HUES64 (cell line): ENCODE results near the gene TERF2IP. TPM values are rescaled to one million over a fixed set of nuclear protein-coding genes. Genes with fewer than 3 reads are reported as not detected.

Source experiments
- H3K27ac ChIP-seq: 2 replicates; pipeline ENCODE4 v1.7.0; 2013; ENCODE audit warnings: low read depth, low read length, inconsistent platforms
- H3K27me3 ChIP-seq: 2 replicates; pipeline ENCODE4 v1.6.1; 2013; ENCODE audit warnings: mild to moderate bottlenecking, low read length; ENCODE audit not compliant: insufficient read depth
- H3K36me3 ChIP-seq: 2 replicates; pipeline ENCODE4 v1.6.1; 2013; ENCODE audit warnings: mild to moderate bottlenecking, low read length; ENCODE audit not compliant: insufficient read depth
- H3K4me1 ChIP-seq: 2 replicates; pipeline ENCODE4 v1.6.1; 2013; ENCODE audit warnings: mild to moderate bottlenecking, low read length, moderate library complexity; ENCODE audit not compliant: insufficient read depth
- H3K4me3 ChIP-seq: 2 replicates; pipeline ENCODE4 v1.5.1; 2013; ENCODE audit warnings: mild to moderate bottlenecking, low read length, moderate library complexity
- H3K9ac ChIP-seq: 2 replicates; pipeline ENCODE4 v1.6.1; 2013; ENCODE audit warnings: mild to moderate bottlenecking, low read depth, low read length
- H3K9me3 ChIP-seq: 2 replicates; pipeline ENCODE4 v1.6.1; 2013; ENCODE audit warnings: low read depth, low read length; ENCODE audit not compliant: insufficient read depth
- WGBS: fragments of 150-250, 120-280 bp; methylation state at CpG from one replicate; pipeline ENCODE4 v1.1.7; 2013; ENCODE audit warnings: missing lambda C conversion rate; 5-methylcytosine and 5-hydroxymethylcytosine counted together
- polyA plus RNA-seq, 2 experiments: library from polyadenylated mRNA; stranded (reverse); fragments of 50-300 nt; gene quantifications; one replicate each; pipeline ENCODE4 v1.2.3, GENCODE V29; 2013

Gene TERF2IP, protein sequence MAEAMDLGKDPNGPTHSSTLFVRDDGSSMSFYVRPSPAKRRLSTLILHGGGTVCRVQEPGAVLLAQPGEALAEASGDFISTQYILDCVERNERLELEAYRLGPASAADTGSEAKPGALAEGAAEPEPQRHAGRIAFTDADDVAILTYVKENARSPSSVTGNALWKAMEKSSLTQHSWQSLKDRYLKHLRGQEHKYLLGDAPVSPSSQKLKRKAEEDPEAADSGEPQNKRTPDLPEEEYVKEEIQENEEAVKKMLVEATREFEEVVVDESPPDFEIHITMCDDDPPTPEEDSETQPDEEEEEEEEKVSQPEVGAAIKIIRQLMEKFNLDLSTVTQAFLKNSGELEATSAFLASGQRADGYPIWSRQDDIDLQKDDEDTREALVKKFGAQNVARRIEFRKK
- 10.0 TPM for polyA plus RNA-seq (2013, experiment 1 of 2)
- polyA plus RNA-seq (2013, experiment 2 of 2), result 15.7 TPM

DNA sequence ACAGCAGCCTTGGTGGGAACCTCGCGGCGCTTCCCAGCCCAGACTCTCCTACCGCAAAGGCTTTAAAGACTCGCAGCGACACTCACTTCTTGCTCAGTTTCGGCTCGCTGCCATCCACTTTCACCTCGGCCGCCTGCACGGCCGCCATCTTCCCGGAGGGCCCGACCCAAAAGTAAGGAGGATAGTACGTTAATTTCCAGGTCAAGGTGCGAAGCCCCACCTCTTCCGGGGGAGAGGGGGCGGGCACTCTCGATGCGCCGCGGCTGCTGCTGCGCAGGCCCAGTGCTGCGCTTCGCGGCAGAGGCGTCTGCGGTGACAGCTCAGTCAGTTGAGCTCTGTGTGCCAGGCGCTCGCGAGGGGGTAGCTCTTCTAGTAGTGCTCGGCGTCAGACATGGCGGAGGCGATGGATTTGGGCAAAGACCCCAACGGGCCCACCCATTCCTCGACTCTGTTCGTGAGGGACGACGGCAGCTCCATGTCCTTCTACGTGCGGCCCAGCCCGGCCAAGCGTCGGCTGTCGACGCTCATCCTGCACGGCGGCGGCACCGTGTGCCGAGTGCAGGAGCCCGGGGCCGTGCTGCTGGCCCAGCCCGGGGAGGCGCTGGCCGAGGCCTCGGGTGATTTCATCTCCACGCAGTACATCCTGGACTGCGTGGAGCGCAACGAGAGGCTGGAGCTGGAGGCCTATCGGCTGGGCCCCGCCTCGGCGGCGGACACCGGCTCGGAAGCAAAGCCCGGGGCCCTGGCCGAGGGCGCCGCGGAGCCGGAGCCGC lies at the start of gene TERF2IP, which contains the start of gene KARS1:
TERF2IP (plus strand) TSS at position 282 of the 773 bp plus-strand sequence; CDS start at position 392, 110 bp downstream.
KARS1 (minus strand) TSS at position 174 of the 773 bp plus-strand sequence; CDS start at position 148, 26 bp downstream.
- peak within 1 kb of the TSS; percentile 99 for H3K4me3 ChIP-seq
- no peaks in the 10 kb centered on the region for H3K9me3 ChIP-seq
- WGBS, result under 1% methylated on average over 76 of the region's 76 CpGs
- H3K27ac ChIP-seq, result peak within 1 kb of the TSS; percentile 81
- H3K4me1 ChIP-seq, result peaks cover 8% of the 10 kb centered on the region
- H3K36me3 ChIP-seq, result peaks cover 32% of the 10 kb centered on the region
- peak within 1 kb of the TSS; percentile 94 for H3K9ac ChIP-seq
- no peaks in the 10 kb centered on the region for H3K27me3 ChIP-seq

DNA sequence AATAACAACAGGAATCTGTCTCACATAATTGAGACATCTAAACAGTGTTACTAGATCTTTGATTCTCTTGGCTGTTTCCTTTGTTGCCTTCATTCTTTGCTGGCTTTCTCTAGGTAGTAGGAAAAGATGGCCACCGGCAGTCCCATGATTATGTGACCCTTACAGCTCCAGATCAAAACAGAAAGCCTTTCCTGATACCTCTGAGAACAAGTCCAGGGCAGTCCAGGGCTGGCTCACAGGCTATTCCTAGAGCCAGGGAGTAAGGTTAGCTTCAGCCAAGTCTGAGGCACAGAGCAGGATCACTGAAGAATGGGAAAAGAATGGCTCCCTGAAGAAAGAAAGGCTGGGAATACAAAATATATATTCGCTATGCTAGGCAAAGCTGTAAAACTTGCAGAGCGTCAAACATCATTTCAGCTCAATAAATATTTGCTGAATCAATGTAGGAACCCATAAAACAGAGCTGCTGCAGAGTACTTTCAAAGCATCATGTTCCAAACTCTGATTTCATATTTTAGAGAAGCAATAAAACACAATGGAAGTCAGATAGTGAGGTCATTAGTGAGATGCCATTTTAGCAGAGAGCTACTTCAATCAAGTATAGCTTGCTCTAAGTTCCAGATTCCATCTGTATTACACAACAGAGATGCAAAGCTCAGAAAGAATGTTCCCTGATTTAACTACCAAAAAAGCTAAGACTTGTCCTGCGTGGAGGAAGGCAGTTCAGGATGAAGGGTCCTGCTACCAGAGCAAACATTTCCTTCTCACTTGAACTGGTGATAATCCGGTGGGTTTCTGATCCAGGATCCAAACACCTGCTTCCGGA lies 47.9 kb upstream of the TERF2IP start:
- no peak overlapping the region for H3K4me3 ChIP-seq
- peaks cover 66% of the 10 kb centered on the region for H3K36me3 ChIP-seq
- WGBS, result 97% methylated on average over 6 of the region's 6 CpGs
- no peak overlapping the region for H3K9ac ChIP-seq
- no peaks in the 10 kb centered on the region for H3K27me3 ChIP-seq
- peaks cover 14% of the 10 kb centered on the region; the same call in 1 of the 2 replicates for H3K9me3 ChIP-seq
- no peak overlapping the region for H3K27ac ChIP-seq
- peaks cover 6% of the 10 kb centered on the region for H3K4me1 ChIP-seq

DNA sequence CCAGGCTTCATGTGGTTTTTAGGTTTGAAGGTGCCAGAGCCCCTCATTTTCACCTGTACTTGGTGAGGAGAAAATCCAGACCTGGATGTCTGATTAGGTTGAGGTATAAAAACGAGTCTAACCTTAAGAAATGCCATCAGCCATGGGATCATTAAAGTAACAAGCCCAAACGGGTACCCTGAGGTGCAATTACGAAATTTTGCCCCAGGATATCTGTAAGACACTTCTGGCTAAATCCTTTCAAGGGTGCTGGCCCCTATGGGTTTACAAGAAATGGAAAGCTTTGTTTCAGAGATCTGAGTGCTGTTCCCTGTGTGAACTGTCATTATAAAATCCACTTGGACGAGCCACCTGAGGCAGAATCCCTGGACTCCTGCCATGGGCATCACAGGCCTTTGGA lies 44.3 kb upstream of the TERF2IP start:
- Histone ChIP-seq H3K4me1 (no peaks in the 10 kb centered on the region), H3K27ac (no peak overlapping the region), H3K36me3 (peaks cover 81% of the 10 kb centered on the region)

DNA sequence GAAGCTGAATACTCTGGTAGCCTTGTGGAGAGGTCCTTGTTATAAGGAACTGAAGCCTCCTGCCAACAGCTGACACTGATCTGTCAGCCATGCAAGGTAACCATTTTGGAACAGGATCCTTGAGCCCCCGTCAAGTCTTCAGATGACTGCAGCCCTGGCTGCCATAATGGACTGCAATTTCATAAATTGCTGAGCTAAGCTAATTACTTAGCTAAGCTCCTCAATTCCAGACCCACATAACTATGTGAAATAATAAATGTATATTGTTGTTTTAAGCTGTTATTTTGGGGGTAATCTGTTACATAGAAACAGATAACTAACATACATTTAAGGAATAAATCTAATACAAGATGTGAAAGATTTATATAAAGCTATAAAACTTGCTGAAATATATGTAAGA lies 41.1 kb upstream of the TERF2IP start:
- Histone ChIP-seq H3K9me3 (peaks cover 9% of the 10 kb centered on the region; the same call in 1 of the 2 replicates), H3K27ac (no peak overlapping the region), H3K36me3 (peaks cover 88% of the 10 kb centered on the region), H3K4me3 (no peak overlapping the region), H3K9ac (no peak overlapping the region), H3K4me1 (no peaks in the 10 kb centered on the region), H3K27me3 (no peaks in the 10 kb centered on the region)
- 100% methylated on average over 1 of the region's 1 CpG for WGBS

More for the DNA sequence above, 44.3 kb upstream of the TERF2IP start:
- Histone ChIP-seq H3K27me3 (no peaks in the 10 kb centered on the region), H3K9me3 (peaks cover 9% of the 10 kb centered on the region; the same call in 1 of the 2 replicates), H3K4me3 (no peak overlapping the region), H3K9ac (no peak overlapping the region)
- WGBS, result 94% methylated on average over 4 of the region's 4 CpGs

DNA sequence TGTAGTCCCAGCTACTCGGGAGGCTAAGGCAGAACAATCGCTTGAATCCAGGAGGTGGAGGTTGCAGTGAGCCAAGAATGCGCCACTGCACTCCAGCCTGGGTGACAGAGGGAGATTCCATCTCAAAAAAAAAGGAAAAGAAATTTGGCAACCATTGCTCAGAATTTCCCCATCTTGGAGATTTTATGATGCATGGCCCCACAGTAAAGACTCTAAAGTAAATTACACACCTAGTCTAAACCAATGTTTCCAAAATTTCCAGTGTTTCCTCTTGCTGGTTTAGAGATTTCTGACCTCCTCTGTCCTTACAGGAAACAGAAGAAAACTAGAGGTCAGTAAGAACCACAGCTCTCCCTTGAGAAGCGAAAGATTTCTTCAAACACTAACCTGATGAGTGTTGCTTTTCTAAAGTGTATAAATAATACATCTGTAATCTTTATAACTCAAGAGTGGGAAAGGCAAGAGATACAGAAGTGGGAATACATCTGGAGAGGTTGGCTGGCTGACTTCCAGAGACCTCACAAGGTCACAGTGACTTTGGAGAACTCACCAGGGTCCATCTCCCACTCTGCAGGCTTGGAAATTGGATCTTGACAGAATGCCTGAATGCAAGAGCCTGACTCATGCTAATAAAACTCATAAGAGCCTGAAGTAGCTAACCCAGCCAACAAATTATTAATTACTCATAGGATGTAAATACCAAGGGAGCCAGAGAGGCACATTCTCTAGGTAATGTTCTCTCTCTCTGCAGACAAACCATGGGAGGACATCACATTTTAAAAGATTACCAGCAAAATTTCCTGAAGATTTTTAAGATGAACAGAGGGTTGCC lies 33.3 kb upstream of the TERF2IP start:
- no peak overlapping the region for H3K27ac ChIP-seq
- 93% methylated on average over 3 of the region's 4 CpGs for WGBS
- peaks cover 95% of the 10 kb centered on the region for H3K36me3 ChIP-seq

DNA sequence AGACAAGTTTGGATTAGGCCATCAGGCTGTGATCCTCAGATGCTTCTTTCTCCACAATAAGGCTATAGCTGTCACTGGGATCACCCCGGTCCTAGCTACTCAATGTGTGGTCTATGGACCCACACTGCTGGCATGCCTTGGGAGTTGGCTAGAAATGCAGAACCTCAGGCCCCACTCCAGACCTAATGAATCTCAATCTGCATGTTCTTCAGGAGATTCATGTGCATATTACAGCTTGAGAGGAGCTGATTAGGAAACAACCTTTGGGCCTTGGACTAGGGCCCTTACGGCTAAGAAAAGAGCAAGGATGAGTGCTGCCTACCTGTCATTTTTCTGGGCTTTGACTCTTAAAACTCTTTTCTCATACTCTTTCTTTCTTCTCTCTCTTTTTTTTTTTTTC lies 32.0 kb upstream of the TERF2IP start:
- Histone ChIP-seq H3K9ac (no peak overlapping the region), H3K9me3 (no peaks in the 10 kb centered on the region), H3K27ac (no peak overlapping the region), H3K4me1 (no peaks in the 10 kb centered on the region), H3K27me3 (no peaks in the 10 kb centered on the region), H3K4me3 (no peak overlapping the region), H3K36me3 (peaks cover 95% of the 10 kb centered on the region)
- 98% methylated on average over 2 of the region's 2 CpGs for WGBS

More for the DNA sequence above, 33.3 kb upstream of the TERF2IP start:
- H3K27me3 ChIP-seq, result no peaks in the 10 kb centered on the region
- H3K4me3 ChIP-seq, result no peak overlapping the region
- no peak overlapping the region for H3K9ac ChIP-seq
- H3K4me1 ChIP-seq, result no peaks in the 10 kb centered on the region
- H3K9me3 ChIP-seq, result no peaks in the 10 kb centered on the region

DNA sequence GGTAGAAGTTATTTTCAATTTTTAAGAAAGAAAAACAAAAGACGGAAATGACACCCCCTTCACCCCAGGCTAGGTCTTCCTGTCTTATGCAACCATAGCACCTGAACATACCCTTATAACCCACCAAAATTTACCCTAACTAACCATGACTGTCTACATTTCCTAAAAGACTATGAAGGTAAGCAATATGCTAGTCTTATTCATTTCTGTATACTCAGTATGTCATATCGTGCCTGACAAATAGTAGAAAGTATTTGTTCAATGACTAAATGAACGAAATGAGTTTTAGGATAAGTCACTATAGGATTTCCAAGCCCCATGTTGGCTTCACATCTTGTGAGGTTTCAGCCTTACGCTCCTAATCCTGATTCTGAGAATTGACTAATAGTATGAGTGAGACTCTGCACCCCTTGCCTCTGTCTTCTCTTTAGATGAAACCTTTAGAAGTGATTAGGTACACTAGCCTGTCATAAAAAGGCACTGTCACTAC lies 31.0 kb upstream of the TERF2IP start:
- H3K4me3 ChIP-seq, result no peak overlapping the region
- H3K27me3 ChIP-seq, result no peaks in the 10 kb centered on the region
- H3K9me3 ChIP-seq, result no peaks in the 10 kb centered on the region
- H3K27ac ChIP-seq, result no peak overlapping the region
- 0 out of 2 replicates have a peak, but pooled peaks cover 4% of the 10 kb centered on the region for H3K4me1 ChIP-seq
- peaks cover 86% of the 10 kb centered on the region for H3K36me3 ChIP-seq
- H3K9ac ChIP-seq, result no peak overlapping the region
- WGBS, result 92% methylated on average over 4 of the region's 4 CpGs

DNA sequence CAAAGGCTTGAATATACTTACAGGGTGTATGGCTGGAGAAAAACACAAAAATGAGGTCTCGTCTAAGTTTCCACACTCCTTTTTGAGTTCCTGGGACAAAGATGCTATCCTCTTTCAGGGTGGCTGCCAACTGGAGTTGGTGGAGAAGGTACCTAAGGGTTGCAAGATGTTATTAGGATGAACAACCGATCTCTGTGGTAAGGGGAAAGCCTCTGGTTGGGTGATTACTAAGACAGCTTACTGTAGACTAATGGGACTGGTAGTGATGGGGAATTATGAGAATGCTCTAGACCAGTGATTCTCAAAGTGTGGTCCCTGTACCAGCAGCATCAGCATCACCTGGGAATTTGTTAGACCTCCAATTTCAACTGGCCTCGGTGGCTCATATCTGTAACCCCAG lies 30.5 kb upstream of the TERF2IP start:
- Histone ChIP-seq H3K27me3 (no peaks in the 10 kb centered on the region), H3K9me3 (no peaks in the 10 kb centered on the region), H3K9ac (no peak overlapping the region), H3K27ac (no peak overlapping the region), H3K4me3 (no peak overlapping the region), H3K4me1 (peaks cover 10% of the 10 kb centered on the region; the same call in 1 of the 2 replicates), H3K36me3 (peaks cover 81% of the 10 kb centered on the region)
- 90% methylated on average over 3 of the region's 3 CpGs for WGBS

DNA sequence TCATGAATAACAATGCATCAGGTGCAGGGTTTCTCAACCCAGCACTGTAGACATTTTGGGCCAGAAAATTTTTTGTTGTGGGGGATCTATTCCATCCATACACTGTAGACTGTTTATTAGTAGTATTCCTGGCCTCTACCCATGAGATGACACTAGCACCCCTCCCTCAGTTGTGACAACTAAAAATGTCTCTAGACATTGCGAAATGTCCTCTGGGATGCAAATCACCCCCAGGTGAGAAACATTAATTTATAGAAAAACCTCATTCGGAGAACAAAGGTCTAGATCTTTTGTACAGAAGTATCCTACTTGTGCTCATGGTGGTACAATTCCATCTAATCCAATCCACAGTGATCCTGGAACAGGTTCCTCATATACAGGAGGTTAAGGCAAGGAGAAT lies 28.8 kb upstream of the TERF2IP start:
- Histone ChIP-seq H3K27ac (no peak overlapping the region), H3K9ac (no peak overlapping the region), H3K4me3 (no peak overlapping the region), H3K27me3 (no peaks in the 10 kb centered on the region), H3K36me3 (peaks cover 65% of the 10 kb centered on the region), H3K9me3 (no peaks in the 10 kb centered on the region), H3K4me1 (peaks cover 12% of the 10 kb centered on the region; the same call in 1 of the 2 replicates)
- WGBS, result 100% methylated on average over 2 of the region's 2 CpGs
